NOMO-1 (cell line): Measurements from ENCODE around the gene TNFRSF8.
"Not testable (repeated sequence)": the region's sequence is repeated elsewhere in the genome, so short reads cannot be mapped to it uniquely, and the experiment has no call there.

ENCODE experiments used
- DNase-seq, 2 experiments: peaks; one replicate each; lab custom pipeline; 2025; ENCODE audit not compliant: unreplicated experiment in 2 of 2; lab: John Stamatoyannopoulos, UW

TNFRSF8 gene

GRCh38 chr1:12063141-12064072, at the start of gene TNFRSF8:
TSS of gene TNFRSF8 (plus strand) at chr1:12063303. CDS start at chr1:12063599, 296 bp downstream.
- DNase-seq = no peak

- no peak for DNase-seq
Observed at GRCh38 chr1:12014141-12014991, 48.7 kb upstream of the TNFRSF8 start.

- DNase-seq = no peak
Observed at GRCh38 chr1:12015001-12015491, 48.1 kb upstream of the TNFRSF8 start.

GRCh38 chr1:12015499-12015898, 47.6 kb upstream of the TNFRSF8 start:
- no peak for DNase-seq

GRCh38 chr1:12016182-12016581, 46.9 kb upstream of the TNFRSF8 start:
- DNase-seq = no peak

- DNase-seq = peak; percentile 66 to 86
Observed at GRCh38 chr1:12019858-12020509, 43.1 kb upstream of the TNFRSF8 start.

GRCh38 chr1:12021616-12022015, 41.5 kb upstream of the TNFRSF8 start:
- DNase-seq = no peak

- no peak for DNase-seq
Observed at GRCh38 chr1:12022036-12022435, 41.1 kb upstream of the TNFRSF8 start.

GRCh38 chr1:12026586-12026985, 36.5 kb upstream of the TNFRSF8 start:
- DNase-seq = no peak

GRCh38 chr1:12028248-12028647, 34.9 kb upstream of the TNFRSF8 start:
- no peak for DNase-seq

- no peak for DNase-seq
Observed at GRCh38 chr1:12028957-12029511, 34.1 kb upstream of the TNFRSF8 start.

GRCh38 chr1:12029720-12030339, 33.3 kb upstream of the TNFRSF8 start:
- DNase-seq = no peak

GRCh38 chr1:12031039-12031980, 31.8 kb upstream of the TNFRSF8 start:
- DNase-seq = no peak

- no peak for DNase-seq
Observed at GRCh38 chr1:12032161-12032621, 30.9 kb upstream of the TNFRSF8 start.

- not testable (repeated sequence) for DNase-seq
Observed at GRCh38 chr1:12033441-12033840, 29.7 kb upstream of the TNFRSF8 start.

- DNase-seq = no peak
Observed at GRCh38 chr1:12034381-12034801, 28.7 kb upstream of the TNFRSF8 start.

- peak; percentile 64 to 73 for DNase-seq
Observed at GRCh38 chr1:12035312-12035711, 27.8 kb upstream of the TNFRSF8 start.

- DNase-seq = no peak
Observed at GRCh38 chr1:12037486-12038355, 25.4 kb upstream of the TNFRSF8 start.
